ENCODE data around the gene C1QTNF6.

The C1QTNF6 gene

DNA sequence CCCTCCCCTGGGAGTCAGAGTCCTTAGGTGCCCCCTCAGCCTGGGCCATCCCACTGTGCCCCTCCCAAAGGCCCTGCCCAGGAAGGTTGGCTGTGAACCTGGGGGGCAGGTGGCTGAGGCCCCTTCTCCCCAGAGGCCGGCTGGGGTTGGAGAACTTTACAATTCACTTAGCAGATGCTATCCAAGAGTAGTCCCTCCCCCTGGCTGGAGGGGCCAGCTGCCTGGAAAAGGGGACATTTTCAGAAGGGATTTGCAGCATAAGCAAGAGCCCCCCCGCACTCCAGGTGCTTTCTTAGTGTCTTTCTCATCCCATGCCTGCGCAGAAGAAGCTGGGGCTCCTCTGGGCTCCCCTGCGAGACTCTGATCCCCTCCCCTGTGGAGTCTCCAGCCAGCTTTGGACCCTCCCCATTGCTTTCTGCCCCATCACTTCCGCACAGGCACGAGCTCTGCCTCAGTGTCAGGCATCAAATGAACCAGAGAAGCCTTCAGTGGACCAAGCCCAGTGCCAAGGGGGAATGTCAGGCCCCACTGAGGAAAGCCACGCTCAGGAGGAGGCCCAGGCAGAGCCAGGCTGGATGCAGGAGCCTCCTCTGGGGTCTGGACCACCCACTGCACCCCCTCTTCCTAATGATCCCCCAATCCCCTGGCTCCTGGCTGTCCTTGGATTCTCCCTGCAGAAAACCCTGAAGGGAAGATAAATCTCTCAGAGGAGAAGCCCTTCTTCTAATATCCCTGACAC is 20.5 kb upstream of the C1QTNF6 start:
- ATAC-seq = no peak
- TF ChIP-seq TOX (CRISPR knock-in tag; IDR thresholded peaks at IDR 0.05; ENCODE audit: borderline replicate concordance) = no peak
- no peak for TF ChIP-seq OSR1 (CRISPR knock-in tag; IDR thresholded peaks at IDR 0.05)
- TF ChIP-seq RARB (CRISPR knock-in tag; IDR thresholded peaks at IDR 0.05) = no peak
- TF ChIP-seq CSDC2 (CRISPR knock-in tag; IDR thresholded peaks at IDR 0.05) = no peak
- TF ChIP-seq POU6F1 (CRISPR knock-in tag; IDR thresholded peaks at IDR 0.05; ENCODE audit: borderline replicate concordance, low read depth) = no peak
- TF ChIP-seq ZNF70 (CRISPR knock-in tag; IDR thresholded peaks at IDR 0.05) = no peak
- no peak for TF ChIP-seq ZFP30 (CRISPR knock-in tag; IDR thresholded peaks at IDR 0.05)
- no peak for TF ChIP-seq CSRNP3 (CRISPR knock-in tag; IDR thresholded peaks at IDR 0.05)
- no peak for TF ChIP-seq BACH2 (CRISPR knock-in tag; IDR thresholded peaks at IDR 0.05; ENCODE audit: borderline replicate concordance)
- TF ChIP-seq ARNTL (CRISPR knock-in tag; IDR thresholded peaks at IDR 0.05; ENCODE audit: borderline replicate concordance, low read depth) = no peak
- no peak for TF ChIP-seq ZFP3 (CRISPR knock-in tag; IDR thresholded peaks at IDR 0.05)
- no peak for TF ChIP-seq ZC3H10 (CRISPR knock-in tag; IDR thresholded peaks at IDR 0.05)
- no peak for TF ChIP-seq TCF4 (CRISPR knock-in tag; IDR thresholded peaks at IDR 0.05; ENCODE audit: borderline replicate concordance)

- ATAC-seq = no peak
- TF ChIP-seq ISL1 (CRISPR knock-in tag; IDR thresholded peaks at IDR 0.05) = no peak
- no peak for TF ChIP-seq GLIS3 (CRISPR knock-in tag; IDR thresholded peaks at IDR 0.05)
- TF ChIP-seq ZFP30 (CRISPR knock-in tag; IDR thresholded peaks at IDR 0.05) = no peak
- TF ChIP-seq PATZ1 (CRISPR knock-in tag; IDR thresholded peaks at IDR 0.05; ENCODE audit: borderline replicate concordance) = no peak
- no peak for TF ChIP-seq ESRRG (CRISPR knock-in tag; IDR thresholded peaks at IDR 0.05)
- no peak for TF ChIP-seq TOX (CRISPR knock-in tag; IDR thresholded peaks at IDR 0.05; ENCODE audit: borderline replicate concordance)
- TF ChIP-seq BACH2 (CRISPR knock-in tag; IDR thresholded peaks at IDR 0.05; ENCODE audit: borderline replicate concordance) = no peak
- TF ChIP-seq ZC3H10 (CRISPR knock-in tag; IDR thresholded peaks at IDR 0.05) = no peak
- TF ChIP-seq RARB (CRISPR knock-in tag; IDR thresholded peaks at IDR 0.05) = no peak
- TF ChIP-seq ZNF8 (CRISPR knock-in tag; IDR thresholded peaks at IDR 0.05) = no peak
- no peak for TF ChIP-seq CREB5 (CRISPR knock-in tag; IDR thresholded peaks at IDR 0.05; ENCODE audit: low read depth)
- no peak for TF ChIP-seq ZNF70 (CRISPR knock-in tag; IDR thresholded peaks at IDR 0.05)
- TF ChIP-seq CSRNP3 (CRISPR knock-in tag; IDR thresholded peaks at IDR 0.05) = no peak
- no peak for TF ChIP-seq TCF4 (CRISPR knock-in tag; IDR thresholded peaks at IDR 0.05; ENCODE audit: borderline replicate concordance)
- no peak for TF ChIP-seq ZFP3 (CRISPR knock-in tag; IDR thresholded peaks at IDR 0.05)
- TF ChIP-seq POU6F1 (CRISPR knock-in tag; IDR thresholded peaks at IDR 0.05; ENCODE audit: borderline replicate concordance, low read depth) = no peak
Measured at GRCh38 chr22:37207981-37208380, 19.9 kb upstream of the C1QTNF6 start.
